COLO829 (cell line): ENCODE results near the gene GARIN3.
"Not testable (repeated sequence)": the region's sequence is repeated elsewhere in the genome, so short reads cannot be mapped to it uniquely, and the experiment has no call there.

Experiments
- DNase-seq: peaks from one replicate; pipeline ENCODE4 v3.0.0; 2012; ENCODE audit warnings: low spot score

Gene GARIN3

GRCh38 chr5:157166214-157167213 is at the start of gene GARIN3:
Gene GARIN3 (minus strand): TSS chr5:157166264. CDS start chr5:157166168, 96 bp downstream.
- no peak for DNase-seq

GRCh38 chr5:157215514-157216167 is 49.6 kb upstream of the GARIN3 start:
- no peak for DNase-seq

GRCh38 chr5:157214861-157215513 is 48.9 kb upstream of the GARIN3 start:
- DNase-seq = no peak

- no peak for DNase-seq
These were observed 48.4 kb upstream of the GARIN3 start for GRCh38 chr5:157214415-157214814.

- DNase-seq = no peak
These were observed 47.6 kb upstream of the GARIN3 start for GRCh38 chr5:157213527-157214243.

- no peak for DNase-seq
These were observed 46.2 kb upstream of the GARIN3 start for GRCh38 chr5:157212307-157212706.

- not testable (repeated sequence) for DNase-seq
These were observed 44.6 kb upstream of the GARIN3 start for GRCh38 chr5:157210652-157211051.

- DNase-seq = no peak
These were observed 39.6 kb upstream of the GARIN3 start for GRCh38 chr5:157205708-157206107.

- DNase-seq = no peak
These were observed 38.7 kb upstream of the GARIN3 start for GRCh38 chr5:157204765-157205164.

GRCh38 chr5:157203417-157203816 is 37.4 kb upstream of the GARIN3 start:
- DNase-seq = no peak

- no peak for DNase-seq
These were observed 35.8 kb upstream of the GARIN3 start for GRCh38 chr5:157201857-157202256.

- DNase-seq = no peak
These were observed 32.4 kb upstream of the GARIN3 start for GRCh38 chr5:157198277-157198986.

GRCh38 chr5:157197086-157197485 is 31.0 kb upstream of the GARIN3 start:
- no peak for DNase-seq

- DNase-seq = no peak
These were observed 30.0 kb upstream of the GARIN3 start for GRCh38 chr5:157196045-157196444.

- DNase-seq = no peak
These were observed 27.8 kb upstream of the GARIN3 start for GRCh38 chr5:157193699-157194424.

GRCh38 chr5:157189223-157189622 is 23.2 kb upstream of the GARIN3 start:
- DNase-seq = no peak

- DNase-seq = no peak
These were observed 22.2 kb upstream of the GARIN3 start for GRCh38 chr5:157188270-157188669.

- no peak for DNase-seq
These were observed 21.1 kb upstream of the GARIN3 start for GRCh38 chr5:157187046-157187754.

GRCh38 chr5:157186309-157187045 is 20.4 kb upstream of the GARIN3 start:
- DNase-seq = no peak
